Fibroblast of lung (primary cell): Measurements from ENCODE around the gene NDUFB1.

Source experiments
- CTCF ChIP-seq, 2 donors: IDR thresholded peaks in 1 of 2; conservative IDR thresholded peaks in 1 of 2; 1 replicate in 1 of 2; 2 replicates in 1 of 2; pipeline ENCODE4 v1.5.1; 2011 to 2012; ENCODE audit warnings: low read length in 2 of 2, control low read depth in 1 of 2, inconsistent platforms in 1 of 2, low read depth in 1 of 2, mild to moderate bottlenecking in 1 of 2
- EZH2 ChIP-seq: IDR thresholded peaks from 2 replicates; pipeline ENCODE4 v1.5.1; 2012; ENCODE audit warnings: low read length, control low read depth, mild to moderate bottlenecking; ENCODE audit errors: missing control alignments

GRCh38 chr14:92105893-92106142 lies 15.7 kb downstream of the NDUFB1 start:
- TF ChIP-seq CTCF (conservative IDR thresholded peaks at IDR 0.05 in 1 of 2, IDR thresholded peaks at IDR 0.05 in 1 of 2; ENCODE audit: low read depth in 1 of 2, low read length in 2 of 2) = no peak
- no peak for TF ChIP-seq EZH2
